Activated CD4-positive, alpha-beta T cell treated with anti-CD3 and anti-CD28 coated beads for 4 hours (primary cell): Measurements from ENCODE around the gene ZNF507.
A peak's percentile ranks its signal among the peaks of the same experiment; 100 is the strongest.
"Not testable (repeated sequence)": the region's sequence is repeated elsewhere in the genome, so short reads cannot be mapped to it uniquely, and the experiment has no call there.

ENCODE experiments used
- DNase-seq, 2 donors: peaks; one replicate each; pipeline ENCODE4 v3.0.0-alpha.2; 2020

Gene ZNF507

DNA sequence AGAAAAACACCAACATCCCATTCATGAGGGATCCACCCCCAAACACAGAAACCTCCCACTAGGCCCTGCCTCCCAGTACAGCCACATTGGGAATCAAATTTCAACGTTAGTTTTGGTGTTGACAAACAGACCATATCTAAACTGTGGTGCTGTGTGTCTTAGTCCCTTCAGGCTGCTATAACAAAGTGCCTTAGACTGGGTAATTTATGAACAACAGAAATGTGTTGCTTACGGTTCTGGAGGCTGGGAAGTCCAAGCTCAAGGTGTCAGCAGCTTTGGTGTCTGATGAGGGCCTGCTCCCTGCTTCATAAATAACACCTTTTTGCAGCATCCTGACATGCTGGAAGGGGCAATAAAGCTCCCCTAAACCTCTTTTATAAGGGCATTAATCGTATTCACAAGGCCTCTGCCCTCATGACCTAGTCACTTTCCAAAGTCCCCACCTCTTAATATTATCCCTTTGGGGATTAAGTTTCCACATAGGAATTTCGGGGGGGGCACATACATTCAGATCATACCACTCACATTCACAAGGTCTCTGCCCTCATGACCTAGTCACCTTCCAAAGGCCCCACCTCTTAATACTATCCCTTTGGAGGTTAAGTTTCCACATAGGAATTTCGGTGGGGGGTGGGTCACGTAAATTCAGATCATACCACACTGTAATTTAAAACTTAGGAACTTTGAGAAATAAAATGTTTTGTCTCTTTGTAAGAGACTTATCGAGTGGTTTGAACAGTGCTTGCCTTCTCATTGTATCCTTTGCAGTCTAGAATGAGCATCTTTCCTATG is 27.5 kb downstream of the ZNF507 start:
- DNase-seq = no peak

DNA sequence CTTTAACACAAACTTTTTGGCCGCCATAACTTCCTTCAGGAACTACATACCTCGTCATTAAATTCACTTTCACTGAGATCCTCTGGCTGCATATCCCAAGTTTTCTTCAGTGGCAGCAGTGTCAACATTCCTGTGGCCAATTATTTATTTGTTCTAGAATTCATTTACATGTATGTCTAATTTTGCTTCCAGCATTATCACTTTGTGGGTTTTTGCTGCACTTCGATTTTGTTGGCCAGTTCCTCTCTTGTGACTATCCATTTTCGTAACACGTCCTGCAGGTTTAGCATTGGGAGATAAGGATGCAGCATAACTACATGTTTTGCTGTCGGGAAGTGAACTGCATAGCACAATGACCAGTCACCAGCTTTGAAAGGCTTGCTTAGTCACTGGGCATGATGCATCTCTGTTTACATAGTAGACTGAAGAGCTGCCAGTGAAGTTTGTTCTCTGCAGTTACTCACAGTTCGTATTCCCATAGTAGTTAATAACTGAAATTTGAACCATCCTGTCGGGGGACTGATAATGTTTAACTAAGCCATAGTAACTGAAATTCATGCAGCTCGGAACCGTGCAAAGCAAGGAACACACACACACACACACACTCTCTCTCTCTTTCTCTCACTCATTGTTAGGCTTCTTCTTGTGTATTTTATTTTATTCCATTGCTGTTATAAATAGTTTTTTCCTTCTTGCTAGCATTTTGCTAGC is 28.3 kb downstream of the ZNF507 start:
- DNase-seq = no peak

DNA sequence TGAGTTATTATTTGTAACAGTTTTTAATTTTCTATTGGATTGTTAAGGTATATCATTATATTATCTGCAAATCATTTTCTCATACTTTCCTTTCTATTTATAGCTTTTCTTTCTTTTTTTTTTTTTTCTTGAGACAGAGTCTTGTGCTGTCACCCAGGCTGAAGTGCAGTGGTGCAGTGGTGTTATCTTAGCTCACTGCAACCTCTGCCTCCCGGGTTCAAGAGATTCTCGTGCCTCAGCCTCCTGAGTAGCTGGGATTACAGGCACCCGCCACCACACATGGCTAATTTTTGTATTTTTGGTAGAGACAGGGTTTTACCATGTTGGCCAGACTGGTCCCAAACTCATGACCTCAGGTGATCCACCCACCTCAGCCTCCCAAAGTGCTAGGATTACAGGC is 29.0 kb downstream of the ZNF507 start:
- DNase-seq = not testable (repeated sequence)

DNA sequence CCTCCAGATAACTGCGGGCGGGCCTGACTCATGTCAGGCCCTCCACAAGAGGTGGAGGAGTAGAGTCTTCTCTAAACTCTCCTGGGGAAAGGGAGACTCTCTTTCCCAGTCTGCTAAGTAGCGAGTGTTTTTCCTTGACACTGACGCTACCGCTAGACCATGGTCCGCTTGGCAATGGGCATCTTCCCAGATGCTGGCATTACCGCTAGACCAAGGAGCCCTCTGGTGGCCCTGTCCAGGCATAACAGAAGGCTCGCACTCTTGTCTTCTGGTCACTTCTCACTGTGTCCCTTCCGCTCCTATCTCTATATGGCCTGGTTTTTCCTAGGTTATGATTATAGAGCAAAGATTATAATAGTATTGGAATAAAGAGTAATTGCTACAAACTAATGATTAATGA is 31.7 kb downstream of the ZNF507 start:
- not testable (repeated sequence) for DNase-seq

DNA sequence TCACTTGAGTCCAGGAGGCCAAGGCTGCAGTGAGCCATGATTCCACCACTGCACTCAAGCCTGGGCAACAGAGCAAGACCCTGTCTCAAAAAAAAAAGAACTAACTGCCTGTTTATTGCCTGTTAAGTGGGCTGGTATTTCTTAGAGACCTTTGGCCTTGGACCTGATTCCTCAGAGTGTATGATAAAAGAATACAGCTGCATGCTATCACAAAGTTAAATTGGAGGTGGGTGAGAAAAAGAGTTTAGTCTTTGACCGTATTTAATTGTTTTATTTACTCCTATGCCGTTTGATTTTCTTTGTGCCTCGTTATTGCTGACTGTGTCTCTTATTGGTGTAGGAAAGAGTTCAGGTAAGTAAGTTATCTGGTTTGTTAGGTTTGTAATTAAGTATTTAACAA is 34.9 kb downstream of the ZNF507 start:
- no peak for DNase-seq

GRCh38 chr19:32387701-32388392 is 42.4 kb downstream of the ZNF507 start:
- no peak for DNase-seq

- no peak for DNase-seq
Measured at GRCh38 chr19:32388393-32388855, 43.0 kb downstream of the ZNF507 start.

- DNase-seq = no peak
Measured at GRCh38 chr19:32392901-32393300, 47.5 kb downstream of the ZNF507 start.

DNA sequence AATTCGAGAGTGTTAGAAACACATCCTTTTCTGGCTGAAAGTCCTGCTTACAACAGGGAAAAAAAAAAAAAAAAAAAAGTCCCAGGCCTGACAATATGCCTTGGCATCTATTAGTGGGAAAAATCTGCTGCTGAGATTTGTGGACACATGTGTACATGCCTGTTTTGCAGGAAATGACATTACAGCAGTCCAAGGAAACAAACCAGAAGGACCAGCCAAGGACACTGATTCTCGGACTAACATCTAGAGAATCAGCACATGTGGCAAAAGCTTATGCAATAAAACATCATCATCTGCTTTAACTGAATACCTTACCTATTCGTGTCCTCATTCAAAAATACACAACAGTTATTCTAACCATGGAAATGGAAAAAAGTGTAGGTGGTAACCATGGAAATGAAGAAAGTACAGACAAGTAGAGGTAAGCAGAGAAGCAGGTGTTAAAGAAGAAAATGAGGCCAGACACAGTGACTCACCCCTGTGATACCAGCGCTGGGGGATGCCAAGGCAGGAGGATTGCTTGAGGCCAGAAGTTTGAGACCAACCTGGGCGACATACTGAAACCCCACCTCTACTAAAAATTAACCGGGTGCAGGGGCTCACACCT is 50.7 kb downstream of the ZNF507 start:
- DNase-seq = no peak

DNA sequence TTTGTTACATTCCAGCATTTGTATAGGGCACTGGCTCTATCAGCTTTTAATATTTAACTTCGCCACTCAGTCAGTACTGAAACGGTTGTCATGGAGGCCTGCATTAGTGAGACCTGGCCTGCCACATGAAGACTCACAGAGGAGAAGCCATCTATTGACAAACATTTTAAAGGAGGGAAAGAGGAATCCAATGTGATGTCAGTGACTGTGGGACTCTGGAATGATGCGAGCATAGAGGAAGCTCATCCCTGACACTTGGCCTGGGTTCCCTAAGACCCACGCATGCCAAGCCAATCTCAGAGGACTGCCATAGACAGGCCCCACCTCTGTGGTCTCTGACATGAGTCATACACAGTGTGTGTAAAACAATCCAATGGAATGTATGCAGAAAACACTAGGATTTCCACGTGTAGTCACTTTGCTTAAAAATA is 52.3 kb downstream of the ZNF507 start:
- DNase-seq = no peak

GRCh38 chr19:32401992-32402391 is 56.6 kb downstream of the ZNF507 start:
- no peak for DNase-seq

DNA sequence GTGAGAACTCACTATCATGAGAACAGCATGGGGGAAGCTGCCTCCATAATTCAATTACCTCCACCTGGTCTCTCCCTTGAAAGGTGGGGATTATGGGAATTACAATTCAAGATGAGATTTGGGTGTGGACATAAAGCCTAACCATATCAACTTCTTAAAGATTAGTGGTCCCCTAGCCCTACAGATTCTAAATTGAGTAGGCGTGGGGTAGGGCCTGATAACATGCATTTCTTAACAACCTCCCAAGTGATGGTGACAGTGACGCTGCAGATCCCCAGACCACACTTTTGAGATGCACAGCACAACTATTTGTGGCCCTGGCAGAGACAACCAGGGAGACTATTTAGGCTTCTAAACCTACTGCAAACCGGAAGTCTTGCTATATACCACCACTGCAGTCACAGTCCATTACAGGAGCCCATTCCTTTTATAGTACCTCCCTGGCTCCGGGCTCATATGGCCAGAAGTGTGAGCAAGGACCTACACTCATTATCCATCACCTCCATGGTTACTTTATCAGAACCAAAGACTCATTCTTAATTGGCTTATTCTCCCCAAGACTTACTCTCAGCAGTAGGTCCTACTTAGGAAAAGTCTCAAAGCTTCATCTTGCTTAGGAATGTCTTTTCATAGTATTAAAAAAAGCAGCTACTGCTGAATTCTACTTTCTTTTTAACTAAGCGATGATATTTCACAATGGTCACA is 58.0 kb downstream of the ZNF507 start:
- no peak for DNase-seq

- no peak for DNase-seq
Measured at GRCh38 chr19:32404213-32404932, 59.0 kb downstream of the ZNF507 start.

DNA sequence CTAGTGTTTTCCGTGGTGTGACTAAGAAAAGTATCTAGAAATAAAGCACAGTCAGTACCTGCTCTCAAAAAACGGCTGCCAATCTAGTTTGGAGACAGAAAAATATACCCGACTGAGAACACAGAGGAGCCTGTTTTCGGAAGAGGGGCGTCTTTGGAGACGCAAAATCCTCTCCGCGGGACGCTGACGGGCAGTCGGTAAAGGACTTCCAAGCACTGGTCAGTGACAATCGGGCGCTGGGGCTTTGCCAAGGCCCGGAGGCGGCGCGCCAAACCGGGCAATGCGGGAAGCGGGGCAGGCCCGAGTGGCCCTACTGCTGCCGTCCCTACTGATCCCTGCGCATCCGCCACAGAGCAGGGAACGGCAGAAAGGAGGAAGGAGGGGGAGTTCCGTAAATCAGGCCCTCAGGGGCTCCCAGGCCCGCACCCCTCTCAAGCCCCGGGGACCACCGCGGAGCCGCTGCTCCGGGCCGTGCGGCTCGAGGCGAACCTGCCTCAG is 59.6 kb downstream of the ZNF507 start:
- DNase-seq = no peak

- DNase-seq = peak; percentile 84 to 87
Measured at GRCh38 chr19:32405431-32406160, 60.2 kb downstream of the ZNF507 start, which contains the start of gene DPY19L3. DPY19L3 (plus strand) TSS chr19:32405770; CDS start chr19:32408254, 2,484 bp downstream.

GRCh38 chr19:32406161-32407003 is 61.0 kb downstream of the ZNF507 start:
- no peak for DNase-seq

GRCh38 chr19:32407004-32407992 is 61.9 kb downstream of the ZNF507 start:
- DNase-seq = no peak

- DNase-seq = no peak
Measured at GRCh38 chr19:32415246-32415645, 69.8 kb downstream of the ZNF507 start.
